CMK (cell line): ENCODE data around the gene LENG9.
A peak's percentile ranks its signal among the peaks of the same experiment; 100 is the strongest.
"Not testable (repeated sequence)": the region's sequence is repeated elsewhere in the genome, so short reads cannot be mapped to it uniquely, and the experiment has no call there.

Source experiments
- DNase-seq: peaks from one replicate; pipeline ENCODE4 v3.0.0-alpha.2; 2010; ENCODE audit warnings: low read depth

LENG9 gene

DNA sequence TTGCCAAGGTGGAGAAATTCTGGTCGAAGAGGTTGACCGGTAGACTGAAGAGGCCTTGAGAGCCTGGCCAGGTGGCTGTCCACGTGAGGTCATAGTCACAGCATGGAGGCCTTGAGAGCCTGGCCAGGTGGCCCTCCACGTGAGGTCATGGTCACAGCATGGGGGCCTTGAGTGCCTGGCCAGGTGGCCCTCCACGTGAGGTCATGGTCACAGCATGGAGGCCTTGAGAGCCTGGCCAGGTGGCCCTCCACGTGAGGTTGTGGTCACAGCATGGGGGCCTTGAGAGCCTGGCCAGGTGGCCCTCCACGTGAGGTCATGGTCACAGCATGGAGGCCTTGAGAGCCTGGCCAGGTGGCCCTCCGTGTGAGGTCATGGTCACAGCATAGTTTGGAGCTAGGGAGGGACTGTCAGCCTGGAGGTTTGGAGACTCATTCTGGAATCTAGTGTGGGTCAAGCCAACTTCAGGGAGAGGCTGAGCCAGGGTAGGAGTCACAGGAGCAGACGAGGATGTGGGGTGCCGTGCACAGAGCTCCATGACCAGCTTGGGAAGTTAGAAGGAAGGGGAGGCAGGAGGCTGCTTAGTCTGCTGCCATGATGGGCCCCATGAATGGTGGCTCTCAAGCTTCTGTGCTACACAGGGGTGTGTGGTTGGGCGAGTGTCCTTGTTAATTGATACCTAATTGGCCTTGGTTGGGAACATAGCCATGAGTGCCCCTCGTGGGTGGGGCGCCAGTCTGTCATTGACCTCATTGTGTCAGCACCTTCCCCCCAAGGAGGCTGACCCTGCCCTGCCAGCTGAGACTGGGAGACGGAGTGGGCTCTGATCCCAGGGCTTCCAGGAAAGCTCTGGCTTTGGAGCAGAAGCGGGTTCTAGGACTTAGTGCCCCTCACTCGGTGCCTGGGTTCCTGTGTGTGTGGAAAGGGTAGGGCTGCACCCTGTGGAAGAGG, 4.0 kb downstream of the LENG9 start:
- no peak for DNase-seq

DNA sequence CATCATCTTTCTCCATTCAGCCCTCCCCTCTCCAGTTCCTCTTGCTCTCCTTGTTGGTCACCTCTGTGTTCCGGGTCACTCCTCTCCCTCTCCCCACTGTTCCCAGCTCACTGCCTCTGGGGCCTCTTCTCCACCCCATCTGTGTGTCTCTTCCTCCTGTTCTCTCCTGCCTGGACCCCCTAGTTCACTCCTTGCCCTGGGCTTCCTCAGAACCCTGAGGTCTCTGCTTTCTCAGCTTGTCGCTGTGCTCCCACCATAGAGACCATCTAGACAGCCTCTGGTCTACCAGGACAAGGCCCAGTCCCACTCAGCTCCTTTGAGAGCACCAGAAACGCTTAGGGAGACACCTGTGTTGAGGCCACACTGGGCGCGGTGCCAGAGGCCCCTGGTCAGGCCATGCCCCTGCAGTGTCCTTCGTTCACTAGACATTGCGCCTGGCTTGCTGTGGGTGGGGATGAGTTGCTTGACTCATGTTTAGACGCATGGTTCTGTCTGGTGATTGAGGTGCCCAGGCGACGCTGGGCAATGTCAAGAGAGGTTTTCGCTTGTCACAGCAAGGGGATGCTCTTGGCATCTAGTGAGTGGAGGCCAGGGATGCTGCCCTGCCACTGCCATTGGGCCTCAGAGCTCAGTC, 4.8 kb downstream of the LENG9 start:
- no peak for DNase-seq

DNA sequence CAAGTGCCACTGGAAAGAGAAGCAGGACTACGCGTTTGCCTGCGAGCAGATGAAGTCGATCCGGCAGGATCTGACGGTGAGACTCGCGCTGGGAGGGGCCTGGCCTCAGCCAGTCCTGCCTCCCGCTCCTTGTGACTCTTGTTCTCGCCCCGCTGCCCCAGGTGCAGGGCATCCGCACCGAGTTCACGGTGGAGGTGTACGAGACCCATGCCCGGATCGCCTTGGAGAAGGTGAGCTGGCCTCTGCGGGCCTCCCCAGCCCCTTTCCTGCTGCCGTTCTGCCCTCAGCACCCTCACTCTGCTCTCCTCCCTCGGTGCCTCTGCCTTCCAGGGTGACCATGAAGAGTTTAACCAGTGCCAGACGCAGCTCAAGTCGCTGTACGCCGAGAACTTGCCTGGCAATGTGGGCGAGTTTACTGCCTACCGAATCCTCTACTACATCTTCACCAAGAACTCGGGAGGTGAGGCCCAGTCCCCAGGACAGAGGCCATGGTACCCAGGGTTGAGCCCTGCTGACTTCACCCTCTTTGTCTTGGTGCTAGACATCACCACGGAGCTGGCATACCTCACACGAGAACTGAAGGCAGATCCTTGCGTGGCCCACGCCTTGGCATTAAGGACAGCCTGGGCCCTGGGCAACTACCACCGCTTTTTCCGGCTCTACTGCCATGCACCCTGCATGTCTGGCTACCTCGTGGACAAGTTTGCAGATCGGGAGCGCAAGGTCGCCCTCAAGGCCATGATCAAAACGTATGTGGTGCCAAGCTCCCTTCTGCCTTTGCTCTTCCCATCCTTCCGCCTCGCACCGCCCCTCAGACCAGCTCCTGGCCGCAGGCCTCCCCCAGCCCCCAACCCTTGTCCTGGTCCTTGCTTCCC, 5.6 kb downstream of the LENG9 start:
- no peak for DNase-seq

DNA sequence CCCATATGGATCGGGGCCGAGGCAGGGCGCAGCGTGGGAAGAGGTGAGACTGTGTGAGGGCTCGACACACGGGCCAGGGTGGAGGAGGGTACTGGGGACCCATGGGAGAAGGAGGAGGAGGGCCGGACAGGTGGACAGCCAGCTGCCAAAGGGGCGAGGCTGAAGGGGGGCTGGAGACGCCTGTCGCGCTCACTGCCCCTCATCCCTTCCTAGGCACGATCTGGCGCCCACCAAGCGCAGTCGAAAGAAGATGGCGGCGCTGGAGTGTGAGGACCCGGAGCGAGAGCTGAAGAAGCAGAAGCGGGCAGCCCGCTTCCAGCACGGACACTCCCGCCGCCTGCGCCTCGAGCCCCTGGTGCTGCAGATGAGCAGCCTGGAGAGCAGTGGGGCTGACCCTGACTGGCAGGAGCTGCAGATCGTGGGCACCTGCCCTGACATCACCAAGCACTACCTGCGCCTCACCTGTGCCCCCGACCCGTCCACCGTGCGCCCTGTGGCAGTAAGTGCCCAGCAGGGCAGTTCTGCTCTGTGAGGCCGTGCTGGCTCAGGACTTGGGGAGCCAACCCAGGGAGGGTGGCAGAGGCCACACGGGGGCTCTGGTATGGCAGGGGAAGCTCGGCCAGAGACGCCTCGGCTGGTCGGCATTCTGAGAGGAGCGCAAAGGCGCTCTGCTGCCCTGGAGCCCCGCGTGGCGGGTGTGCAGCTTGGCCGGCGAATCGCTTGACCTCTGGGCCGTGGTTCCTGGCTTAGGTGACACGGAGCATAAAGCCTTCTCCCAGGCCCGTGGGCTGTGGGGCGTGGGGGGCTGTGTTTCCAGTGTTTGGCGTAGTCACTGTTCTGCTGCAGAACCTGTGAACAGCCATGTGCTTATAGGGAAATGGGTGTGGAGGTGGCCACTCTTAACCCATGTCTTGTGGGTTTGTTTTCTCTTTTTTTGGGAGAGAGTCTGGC, 6.9 kb downstream of the LENG9 start:
- DNase-seq, result no peak

DNA sequence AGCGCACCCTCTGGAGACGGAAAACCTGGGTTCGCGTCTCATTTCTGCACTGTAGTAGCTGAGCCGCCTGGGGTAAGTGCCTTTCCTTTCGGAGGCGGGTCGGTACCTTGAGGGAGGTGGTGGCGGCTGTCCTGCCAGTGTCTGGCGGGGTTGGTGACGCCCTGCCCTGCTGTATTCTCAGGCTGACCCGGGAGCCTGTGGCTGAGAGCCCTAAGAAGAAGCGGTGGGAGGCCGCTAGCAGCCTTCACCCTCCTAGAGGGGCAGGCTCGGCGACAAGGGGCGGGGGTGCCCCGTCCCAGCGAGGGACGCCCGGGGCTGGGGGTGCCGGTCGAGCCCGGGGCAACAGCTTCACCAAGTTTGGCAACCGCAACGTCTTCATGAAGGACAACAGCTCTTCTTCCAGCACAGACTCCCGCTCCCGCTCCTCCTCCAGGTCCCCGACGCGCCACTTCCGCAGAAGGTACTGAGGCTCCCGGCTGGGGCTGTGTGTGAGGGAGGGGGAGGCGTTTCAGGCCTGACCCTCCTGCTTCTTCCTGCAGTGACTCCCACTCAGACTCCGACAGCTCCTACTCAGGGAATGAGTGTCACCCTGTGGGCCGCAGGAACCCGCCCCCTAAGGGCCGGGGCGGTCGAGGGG, 7.7 kb downstream of the LENG9 start:
- no peak for DNase-seq

DNA sequence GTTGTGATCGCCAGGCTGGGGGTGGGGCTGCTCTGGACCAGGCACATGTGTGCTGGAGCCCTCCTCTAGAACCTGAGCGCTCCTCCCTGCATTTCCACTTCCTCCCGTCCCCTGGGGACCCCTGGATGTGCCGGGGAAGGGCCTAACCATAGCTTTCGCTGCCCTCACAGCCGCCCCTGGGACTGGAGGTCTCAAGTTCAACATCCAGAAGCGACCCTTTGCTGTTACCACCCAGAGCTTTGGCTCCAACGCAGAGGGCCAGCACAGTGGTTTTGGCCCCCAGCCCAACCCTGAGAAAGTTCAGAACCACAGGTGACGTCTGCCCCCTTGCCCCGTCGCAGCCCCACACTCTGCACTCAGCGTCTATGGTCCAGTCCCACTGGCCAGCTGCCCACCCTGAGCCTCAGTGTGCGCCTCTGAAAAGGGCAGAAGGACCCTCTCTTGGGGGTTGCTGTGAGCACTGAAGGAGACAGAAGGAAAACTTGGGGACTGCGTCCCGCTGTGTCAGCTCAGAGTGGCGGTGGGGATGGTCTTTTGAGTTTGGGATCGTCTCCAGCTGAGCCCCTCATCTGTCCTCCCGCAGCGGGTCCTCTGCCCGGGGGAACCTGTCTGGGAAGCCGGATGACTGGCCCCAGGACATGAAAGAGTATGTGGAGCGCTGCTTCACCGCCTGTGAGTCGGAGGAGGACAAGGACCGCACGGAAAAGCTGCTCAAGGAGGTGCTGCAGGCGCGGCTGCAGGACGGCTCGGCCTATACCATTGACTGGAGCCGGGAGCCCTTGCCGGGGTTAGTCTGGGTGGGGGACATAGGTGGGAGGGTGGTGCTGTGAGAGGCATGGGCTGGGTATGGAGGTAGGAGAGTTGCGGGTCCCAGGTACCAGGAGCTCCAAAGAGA, 8.6 kb downstream of the LENG9 start:
- DNase-seq, result no peak

- no peak for DNase-seq
These were observed 9.4 kb downstream of the LENG9 start for GRCh38 chr19:54453921-54454780.

DNA sequence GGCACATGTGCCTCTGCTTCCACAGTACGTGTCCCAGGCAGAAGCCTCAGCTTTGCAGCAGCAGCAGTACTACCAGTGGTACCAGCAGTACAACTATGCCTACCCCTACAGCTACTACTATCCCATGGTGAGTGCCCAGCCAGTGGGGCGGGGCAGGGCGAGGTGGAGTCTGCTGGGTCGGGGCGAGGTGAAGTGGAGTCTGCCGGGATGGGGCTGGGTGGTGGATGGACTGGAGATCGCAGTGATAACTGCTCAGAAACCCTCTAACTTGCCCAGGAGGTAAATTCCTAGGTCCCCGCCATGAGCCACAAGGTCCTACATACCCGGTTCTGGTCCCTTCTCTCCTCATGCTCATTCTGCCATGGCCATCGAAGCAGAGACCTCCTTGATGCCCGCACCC, 11.0 kb downstream of the LENG9 start:
- no peak for DNase-seq

DNA sequence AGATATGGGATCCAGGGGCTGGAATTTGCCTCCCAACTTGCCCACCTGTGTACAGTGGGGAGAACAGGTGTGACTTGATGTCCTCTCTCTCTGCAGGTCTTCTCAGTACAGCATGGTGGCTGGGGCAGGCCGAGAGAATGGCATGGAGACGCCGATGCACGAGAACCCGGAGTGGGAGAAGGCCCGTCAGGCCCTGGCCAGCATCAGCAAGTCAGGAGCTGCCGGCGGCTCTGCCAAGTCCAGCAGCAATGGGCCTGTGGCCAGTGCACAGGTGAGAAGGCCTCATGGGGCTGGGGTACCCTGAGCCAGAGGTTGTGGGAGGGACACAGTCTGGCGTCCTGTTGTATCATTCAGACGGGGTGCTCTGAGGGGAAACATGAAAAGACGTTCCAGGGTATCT, 11.6 kb downstream of the LENG9 start:
- no peak for DNase-seq

GRCh38 chr19:54451331-54451871, 12.2 kb downstream of the LENG9 start:
- DNase-seq, result no peak

GRCh38 chr19:54449701-54450069, 13.9 kb downstream of the LENG9 start:
- DNase-seq, result no peak

DNA sequence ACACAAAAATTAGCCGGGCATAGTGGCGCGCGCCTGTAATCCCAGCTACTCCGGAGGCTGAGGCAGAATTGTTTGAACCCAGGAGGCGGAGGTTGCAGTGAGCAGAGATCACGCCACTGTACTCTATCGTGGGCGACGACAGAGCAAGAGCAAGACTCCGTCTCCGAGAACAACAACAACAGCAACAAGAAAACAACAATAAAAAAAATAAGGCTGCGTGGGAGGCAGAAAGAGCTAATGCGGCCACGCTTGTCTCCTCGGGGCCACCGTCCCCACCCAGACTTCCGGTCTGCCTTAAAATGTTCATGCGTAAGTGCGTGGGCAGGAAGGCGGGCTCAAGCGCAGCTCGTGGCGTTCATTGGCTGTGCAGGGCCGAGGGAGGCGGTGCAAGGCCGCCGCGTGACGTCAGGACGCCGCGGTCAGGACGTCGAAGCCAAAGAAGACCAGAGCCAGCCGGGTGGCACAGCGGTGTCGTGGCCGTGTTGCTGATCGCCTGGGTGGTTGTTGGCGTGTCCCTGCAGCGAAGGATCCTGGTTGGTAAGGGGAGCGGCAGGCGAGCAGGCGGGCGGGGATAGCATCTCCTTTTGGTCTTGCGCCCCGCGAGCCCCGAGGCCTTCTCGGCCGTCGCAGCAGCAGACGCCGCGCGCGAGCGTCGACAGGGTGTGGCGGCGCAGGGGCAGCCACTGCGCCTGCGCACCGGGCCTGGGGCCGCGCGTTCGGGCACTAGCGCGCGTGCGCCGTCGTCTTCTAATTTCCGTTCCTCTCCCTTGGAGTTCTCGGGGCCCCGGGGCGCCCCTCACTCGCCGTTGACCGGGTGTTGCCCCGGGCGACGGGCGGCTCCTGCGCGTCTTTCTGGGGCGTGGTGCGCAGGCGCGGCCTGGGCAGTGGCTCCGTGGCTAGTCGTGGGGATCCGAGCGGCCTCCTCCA, 14.5 kb downstream of the LENG9 start, which contains the start of gene LENG8:
LENG8 (plus strand) TSS at position 426 of the 927 bp plus-strand sequence. CDS start 2,146 bp downstream, outside the sequence.
- peak; percentile 99 for DNase-seq

DNA sequence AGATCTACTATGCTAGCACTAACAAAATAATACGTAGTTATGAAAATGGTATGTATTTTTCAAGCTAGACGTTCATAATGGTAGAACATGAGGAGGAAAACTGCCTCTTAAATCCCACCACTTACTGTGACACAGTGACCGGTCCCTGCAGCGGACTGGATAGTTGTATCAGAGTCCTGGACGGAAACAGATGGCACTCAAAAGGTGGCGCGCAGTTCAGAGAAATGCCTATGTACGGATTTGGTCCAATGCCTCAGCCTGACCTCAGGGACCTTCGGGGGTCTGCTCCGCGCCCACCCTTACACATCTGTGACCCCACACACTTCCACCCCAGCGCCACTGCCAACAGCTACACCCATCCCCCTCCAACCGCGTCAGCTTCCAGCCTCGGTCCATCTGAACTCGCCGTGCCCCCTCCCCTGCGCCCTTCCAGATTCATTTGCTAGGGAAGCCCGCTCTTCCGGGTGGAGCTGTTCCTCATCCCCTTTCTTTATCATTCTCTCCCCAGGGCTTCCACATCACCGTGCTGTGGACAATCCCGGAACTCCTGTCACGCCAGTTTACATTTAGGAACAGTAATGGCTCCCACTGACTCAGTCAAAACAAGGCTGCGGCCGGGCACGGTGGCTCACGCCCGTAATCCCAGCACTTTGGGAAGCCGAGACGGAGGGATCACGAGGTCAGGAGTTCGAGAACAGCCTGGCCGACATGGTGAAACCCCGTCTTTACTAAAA, 15.4 kb downstream of the LENG9 start:
- peak; percentile 72 for DNase-seq

DNA sequence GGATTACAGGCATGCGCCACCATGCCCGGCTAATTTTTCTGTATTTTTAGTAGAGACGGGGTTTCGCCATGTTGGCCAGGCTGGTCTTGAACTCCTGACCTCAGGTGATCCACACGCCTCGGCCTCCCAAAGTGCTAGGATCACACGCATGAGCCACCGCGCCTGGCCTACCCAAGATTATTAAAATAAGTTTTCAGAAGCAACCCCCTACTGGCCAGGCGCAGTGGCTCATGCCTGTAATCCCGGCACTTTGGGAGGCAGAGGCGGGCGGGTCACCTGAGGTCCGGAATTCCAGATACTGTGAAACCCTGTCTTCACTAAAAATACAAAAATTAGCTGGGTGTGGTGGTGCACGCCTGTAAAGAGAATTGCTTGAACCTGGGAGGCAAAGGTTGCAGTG, 17.2 kb downstream of the LENG9 start:
- not testable (repeated sequence) for DNase-seq

DNA sequence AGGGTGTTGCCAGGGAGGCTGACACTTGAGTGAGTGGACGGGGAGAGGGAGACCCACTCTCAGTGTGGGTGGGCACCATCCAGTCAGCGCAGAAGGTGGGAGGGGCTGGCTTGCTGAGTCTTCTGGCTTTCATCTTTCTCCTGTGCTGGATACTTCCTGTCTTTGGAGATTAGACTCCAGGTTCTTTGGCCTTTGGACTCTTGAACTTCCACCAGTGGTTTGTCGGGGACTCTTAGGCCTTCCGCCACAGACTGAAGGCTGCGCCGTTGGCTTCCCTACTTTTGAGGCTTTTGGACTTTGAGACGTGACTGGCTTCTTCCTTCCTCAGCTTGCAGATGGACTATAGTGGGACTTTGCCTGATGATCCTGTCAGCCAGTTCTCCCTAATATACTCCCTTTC, 18.8 kb downstream of the LENG9 start:
- DNase-seq, result no peak

GRCh38 chr19:54440641-54441040, 22.9 kb downstream of the LENG9 start:
- no peak for DNase-seq
